GM13977 (cell line): ENCODE results near the gene CNOT3.

ENCODE experiments used
- DNase-seq: peaks from one replicate; pipeline ENCODE4 v3.0.0; 2012; ENCODE audit warnings: low spot score
- CTCF ChIP-seq: IDR thresholded peaks from 2 replicates; pipeline ENCODE4 v1.5.1; 2012; ENCODE audit warnings: mild to moderate bottlenecking, control low read depth; ENCODE audit not compliant: insufficient read depth; ENCODE audit errors: extremely low read depth, missing control alignments
- in situ Hi-C: fragments of 300-500 bp; cut with MboI; formaldehyde crosslinking; loops from one replicate; pipeline ENCODE4 v1.12.0; 2022; ENCODE audit warnings: low sequenced_read_pairs, low pct_unique_long_range_greater_than_20kb, mixed read lengths, inconsistent platforms; ENCODE audit not compliant: unreplicated experiment

The CNOT3 gene

DNA sequence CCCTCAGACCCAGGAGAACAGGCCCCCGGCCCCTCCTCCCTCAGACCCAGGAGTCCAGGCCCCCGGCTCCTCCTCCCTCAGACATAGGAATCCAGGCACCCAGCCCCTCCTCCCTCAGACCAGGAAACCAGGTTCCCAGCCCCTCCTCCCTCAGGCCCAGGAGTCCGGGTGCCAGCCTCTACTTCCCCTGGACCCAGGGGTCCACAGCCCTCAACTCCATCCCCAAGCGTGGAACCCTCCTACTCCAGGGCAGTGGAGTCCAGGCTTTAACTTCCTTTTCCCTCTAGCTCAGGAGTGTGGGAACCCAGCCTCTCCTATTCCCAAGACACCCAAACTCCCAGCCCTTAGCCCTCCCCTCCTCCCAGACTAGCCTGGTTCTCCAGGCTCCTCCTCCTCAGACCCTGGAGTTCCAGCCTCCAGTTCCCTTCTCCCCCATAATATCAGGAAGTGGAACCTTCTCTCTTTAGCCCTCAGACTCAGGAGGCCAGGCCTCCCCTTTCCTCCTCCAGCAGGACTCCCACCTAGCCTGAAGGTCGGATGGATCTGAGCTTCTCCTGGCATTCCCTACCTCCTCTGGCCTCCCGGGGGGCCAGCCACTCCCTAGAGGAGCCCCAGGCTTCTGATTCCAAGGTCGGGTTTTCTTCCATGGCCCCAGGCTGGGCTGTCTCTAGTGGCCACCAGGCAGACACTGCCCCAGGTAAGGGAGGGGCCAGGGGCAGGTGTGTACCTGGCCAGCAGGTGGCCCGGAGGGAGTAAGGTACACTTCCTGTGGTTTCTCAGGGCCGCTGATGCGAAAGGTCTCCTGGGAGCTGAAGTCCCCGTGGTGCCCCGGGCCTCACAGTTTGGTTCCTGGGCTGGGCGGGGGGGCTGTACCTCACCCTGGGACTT lies 35.2 kb downstream of the CNOT3 start, which contains the start of gene TMC4:
Gene TMC4, minus strand, starts transcription at position 690 of the 888 bp plus-strand sequence. Its CDS starts 43 bp downstream, at position 647.
- peak; percentile 10 for TF ChIP-seq CTCF
- in situ Hi-C loops = no loop called here
- no peak for DNase-seq

GRCh38 chr19:54173359-54173699 lies 35.8 kb downstream of the CNOT3 start:
- in situ Hi-C loops = no loop called here

GRCh38 chr19:54173951-54174834 lies 36.6 kb downstream of the CNOT3 start:
- no peak for DNase-seq
- TF ChIP-seq CTCF = no peak
- in situ Hi-C loops = no loop called here

More at GRCh38 chr19:54173359-54173699, 35.8 kb downstream of the CNOT3 start:
- DNase-seq = no peak
- TF ChIP-seq CTCF = no peak

DNA sequence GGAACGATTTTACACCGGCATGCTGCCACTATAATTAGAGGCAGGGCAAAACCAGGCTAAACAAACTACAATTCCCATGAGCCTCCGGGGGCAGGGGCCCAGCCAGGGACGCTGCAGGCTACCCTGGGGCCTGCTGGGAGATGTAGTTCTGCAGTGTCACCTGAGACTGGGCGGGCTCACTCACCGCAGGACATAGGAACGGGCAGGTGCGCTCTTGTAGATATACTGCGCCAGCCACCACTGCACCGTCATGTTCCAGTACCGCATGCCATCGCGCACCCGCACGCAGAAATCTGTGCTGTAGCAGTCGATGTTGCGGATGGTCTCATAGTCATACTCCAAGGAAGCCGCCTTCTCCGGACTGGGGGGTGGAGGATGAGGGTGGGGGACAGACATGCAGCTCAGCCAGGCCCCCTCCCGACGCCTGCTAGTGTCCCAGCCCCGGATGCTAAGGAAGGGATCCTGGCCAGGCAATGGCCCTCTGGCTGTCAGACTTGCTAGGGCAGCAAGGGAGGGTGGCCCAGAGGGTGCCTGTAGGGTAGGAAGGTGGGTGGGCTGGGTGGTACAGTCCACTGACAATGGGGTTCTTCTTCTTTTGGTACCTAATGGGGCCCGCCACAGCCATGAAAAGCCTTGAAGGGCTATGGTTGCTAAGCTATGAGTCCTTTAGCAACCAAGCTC lies 41.2 kb downstream of the CNOT3 start:
- DNase-seq = no peak
- in situ Hi-C loops = no loop called here
- no peak for TF ChIP-seq CTCF

DNA sequence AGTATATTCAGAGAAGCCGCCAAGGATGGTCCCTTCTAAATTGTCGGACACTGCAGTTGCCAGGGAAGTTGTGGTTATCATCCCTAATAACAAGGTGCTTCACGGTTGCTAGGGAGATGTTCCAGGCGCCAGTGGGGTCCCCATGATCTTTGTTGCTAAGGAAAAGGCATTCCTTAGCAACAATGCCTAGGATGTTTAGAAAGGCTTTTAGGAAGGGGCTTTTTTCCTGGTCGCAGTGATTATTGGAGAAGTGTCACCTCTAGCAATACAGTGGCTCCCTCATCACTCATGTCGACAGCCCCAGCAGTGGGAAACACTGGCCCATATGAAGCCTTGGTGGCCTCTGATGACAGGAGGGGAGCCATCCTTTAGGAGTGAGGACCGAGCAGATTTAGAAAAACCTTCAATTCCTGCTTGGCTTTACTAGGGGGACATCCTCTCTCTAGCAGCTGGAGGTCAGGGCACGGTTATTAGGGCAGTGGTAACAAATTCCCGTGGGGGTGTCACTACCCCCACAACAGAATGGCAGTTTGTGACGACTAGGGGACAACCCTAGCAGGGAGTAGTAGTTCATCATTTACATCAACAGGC lies 41.8 kb downstream of the CNOT3 start:
- no peak for TF ChIP-seq CTCF
- in situ Hi-C loops = no loop called here
- no peak for DNase-seq
